Left kidney (tissue), 2 donors: ENCODE measurements around the gene DGKB. TPM values are rescaled to one million over a fixed set of nuclear protein-coding genes. Genes with fewer than 3 reads are reported as not detected.

Experiments
- DNase-seq: peaks from one replicate; pipeline ENCODE4 v3.0.0-alpha.2; 2013
- polyA plus RNA-seq: library from polyadenylated mRNA; unstranded; fragments of 120-200 nt; gene quantifications from one replicate; pipeline ENCODE4 v1.2.1, GENCODE V29; 2013; ENCODE audit not compliant: insufficient read length

Gene DGKB
- polyA plus RNA-seq, 1 donor, result 3.6 TPM

DNA sequence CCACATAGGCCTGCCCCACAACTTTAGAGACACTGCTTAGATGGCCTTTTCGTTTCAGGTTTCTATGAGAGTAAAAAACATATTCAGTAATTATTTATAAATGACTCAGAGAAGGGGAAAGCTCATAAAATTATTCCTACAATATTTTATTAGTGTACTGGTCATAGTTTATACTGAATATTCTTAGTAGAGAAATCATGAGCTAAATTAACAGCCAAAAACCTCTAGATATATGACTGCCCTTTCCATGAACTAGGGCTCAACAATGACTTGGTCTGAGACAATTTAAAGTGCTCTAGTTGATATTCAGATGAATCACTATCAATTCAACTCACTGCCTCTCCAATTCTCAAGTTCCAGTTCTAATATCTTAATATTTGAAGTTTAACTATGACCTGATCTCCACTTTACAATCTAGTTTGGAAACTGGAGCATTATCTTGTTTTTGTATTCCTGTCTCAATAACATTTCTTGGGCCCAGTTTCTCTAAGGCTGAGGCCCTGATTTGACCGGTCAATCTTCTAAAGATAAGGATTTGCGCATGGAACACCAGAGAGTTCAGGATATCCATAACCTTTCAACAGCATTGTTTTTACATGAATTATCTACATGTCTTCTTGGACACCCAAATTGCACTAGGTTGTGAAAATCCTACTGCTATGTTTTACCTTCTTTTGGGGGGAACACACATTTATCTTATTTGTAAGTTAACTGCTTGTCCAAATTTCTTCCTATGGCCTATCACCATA is 141.6 kb downstream of the DGKB start:
- no peak for DNase-seq

DNA sequence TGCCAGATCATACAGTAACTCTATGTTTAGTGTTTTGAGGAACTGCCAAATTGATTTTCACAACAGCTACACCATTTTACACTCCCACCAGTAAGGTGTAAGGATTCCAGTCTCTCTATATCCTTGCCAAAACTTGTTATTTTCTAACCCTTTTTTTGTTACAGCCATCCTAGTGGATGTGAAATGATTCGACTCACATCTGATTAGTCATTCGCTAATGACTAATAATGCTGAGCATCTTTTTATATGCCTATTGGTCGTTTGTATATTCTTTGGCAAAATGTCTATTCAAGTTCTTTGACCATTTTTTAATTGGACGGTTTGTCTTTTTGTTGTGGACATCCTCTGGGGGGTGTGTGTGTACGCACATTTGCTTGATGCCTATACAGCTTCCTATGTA is 142.8 kb downstream of the DGKB start:
- no peak for DNase-seq

- no peak for DNase-seq
Observed at GRCh38 chr7:14754631-14755030, 147.9 kb downstream of the DGKB start.

- DNase-seq, result no peak
Observed at GRCh38 chr7:14752301-14752700, 150.2 kb downstream of the DGKB start.

GRCh38 chr7:14751461-14751860 is 151.1 kb downstream of the DGKB start:
- no peak for DNase-seq

GRCh38 chr7:14748461-14748860 is 154.1 kb downstream of the DGKB start:
- no peak for DNase-seq

- DNase-seq, result no peak
Observed at GRCh38 chr7:14747701-14748100, 154.8 kb downstream of the DGKB start.

DNA sequence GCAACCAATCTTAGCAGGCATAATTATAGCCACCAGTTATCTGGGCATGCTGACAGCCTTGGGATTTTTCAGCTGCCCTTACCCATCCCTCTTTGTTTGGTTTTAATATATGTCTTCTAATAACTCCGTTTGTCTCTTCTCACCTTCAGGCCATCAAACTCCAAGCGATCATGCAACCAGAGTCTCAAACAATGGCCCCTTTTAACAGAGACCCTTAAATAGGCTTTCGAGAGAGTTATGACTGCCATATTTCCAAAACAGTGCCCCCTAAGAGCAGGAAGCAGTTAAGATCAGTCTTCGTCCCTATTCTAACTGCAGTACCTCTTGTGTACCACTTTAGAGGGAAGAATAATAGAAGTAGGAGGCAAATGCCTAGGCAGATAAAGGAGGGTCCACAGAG is 157.5 kb downstream of the DGKB start:
- no peak for DNase-seq

- DNase-seq, result no peak
Observed at GRCh38 chr7:14740606-14741005, 161.9 kb downstream of the DGKB start.

GRCh38 chr7:14739841-14740185 is 162.7 kb downstream of the DGKB start:
- no peak for DNase-seq

DNA sequence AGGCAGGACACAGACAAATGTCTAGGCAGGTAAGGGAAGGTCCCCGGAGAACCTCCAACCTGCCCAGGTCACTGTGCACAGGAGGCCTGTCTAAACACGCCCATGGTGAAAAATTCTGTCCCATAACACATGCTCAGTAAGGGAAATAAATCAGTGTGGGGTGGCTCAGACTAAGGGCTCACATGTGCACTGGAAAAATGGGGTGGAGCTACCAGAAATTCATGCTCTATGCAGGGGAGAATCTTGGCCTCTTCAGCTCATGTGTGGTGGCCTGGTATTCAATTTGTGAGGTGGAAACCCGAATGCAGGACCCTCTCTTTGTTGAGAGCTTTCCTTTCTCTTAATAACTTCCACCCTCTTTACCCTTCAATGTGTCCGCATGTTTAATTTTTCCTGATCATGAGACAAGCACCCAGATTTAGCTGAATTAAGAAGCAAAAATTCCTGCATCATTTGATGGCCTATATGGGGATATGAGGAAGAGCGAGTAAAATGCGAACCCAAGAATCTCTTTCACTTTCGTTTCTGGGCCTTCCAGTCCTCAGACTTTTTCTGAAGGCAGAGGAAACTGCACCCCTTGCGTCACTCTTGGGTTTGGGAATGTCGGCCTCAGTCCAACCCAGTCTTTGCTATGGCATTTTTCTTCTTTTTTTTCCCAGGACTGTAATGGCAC is 163.2 kb downstream of the DGKB start:
- no peak for DNase-seq

GRCh38 chr7:14738086-14738485 is 164.5 kb downstream of the DGKB start:
- no peak for DNase-seq

- peak; percentile 12 for DNase-seq
Observed at GRCh38 chr7:14734839-14735321, 167.7 kb downstream of the DGKB start.

- no peak for DNase-seq
Observed at GRCh38 chr7:14720785-14721184, 181.8 kb downstream of the DGKB start.

- DNase-seq, result peak; percentile 13
Observed at GRCh38 chr7:14717816-14718215, 184.7 kb downstream of the DGKB start.

GRCh38 chr7:14717169-14717568 is 185.4 kb downstream of the DGKB start:
- DNase-seq, result no peak

- DNase-seq, result no peak
Observed at GRCh38 chr7:14714161-14714728, 188.3 kb downstream of the DGKB start.

GRCh38 chr7:14698239-14698638 is 204.3 kb downstream of the DGKB start:
- no peak for DNase-seq

DNA sequence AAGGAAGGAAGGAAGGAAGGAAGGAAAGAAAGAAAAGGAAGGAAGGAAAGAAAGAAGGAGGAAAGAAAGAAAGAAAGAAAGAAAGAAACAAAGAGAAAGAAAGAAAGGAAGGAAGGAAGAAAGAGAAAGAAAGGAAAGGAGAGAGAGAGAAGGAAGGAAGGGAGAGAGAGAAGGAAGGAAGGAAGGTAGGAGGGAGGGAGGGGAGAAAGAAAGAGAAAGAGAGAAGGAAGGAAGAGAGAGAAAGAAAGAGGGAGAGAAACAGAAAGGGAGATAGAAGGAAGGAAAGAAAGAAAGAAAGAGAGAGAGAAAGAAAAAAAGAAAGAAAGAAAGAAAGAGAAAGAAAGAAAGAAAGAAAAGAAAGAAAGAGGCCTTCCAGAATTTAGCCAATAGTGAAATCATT is 204.9 kb downstream of the DGKB start:
- DNase-seq, result no peak

DNA sequence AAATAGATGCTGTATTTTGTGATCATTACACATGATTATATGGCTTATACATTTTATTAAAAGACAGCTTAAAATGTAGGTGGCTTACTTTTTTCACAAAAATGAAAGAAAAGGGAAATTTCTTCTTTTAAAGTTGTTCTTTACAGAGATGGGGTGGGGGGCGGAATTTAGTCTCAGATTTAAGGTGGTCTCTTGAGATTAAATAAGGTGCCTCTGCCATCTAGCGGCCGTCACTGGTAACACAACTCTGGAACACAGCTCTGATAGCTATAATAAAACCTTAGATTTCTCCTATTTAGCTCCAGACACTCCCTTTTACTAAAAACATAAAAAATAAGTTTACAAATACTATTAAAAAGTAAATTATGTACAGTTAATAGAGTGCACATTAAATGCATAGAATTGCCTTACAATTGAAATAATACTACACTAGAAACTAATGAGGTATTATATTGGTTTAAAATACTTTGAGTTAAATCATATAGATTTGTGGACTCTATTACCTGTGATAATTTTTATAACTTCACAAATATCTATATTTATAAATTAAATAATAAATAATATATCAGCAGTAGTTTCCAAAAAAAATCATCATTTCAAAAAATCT is 210.9 kb downstream of the DGKB start:
- DNase-seq, result peak; percentile 60

DNA sequence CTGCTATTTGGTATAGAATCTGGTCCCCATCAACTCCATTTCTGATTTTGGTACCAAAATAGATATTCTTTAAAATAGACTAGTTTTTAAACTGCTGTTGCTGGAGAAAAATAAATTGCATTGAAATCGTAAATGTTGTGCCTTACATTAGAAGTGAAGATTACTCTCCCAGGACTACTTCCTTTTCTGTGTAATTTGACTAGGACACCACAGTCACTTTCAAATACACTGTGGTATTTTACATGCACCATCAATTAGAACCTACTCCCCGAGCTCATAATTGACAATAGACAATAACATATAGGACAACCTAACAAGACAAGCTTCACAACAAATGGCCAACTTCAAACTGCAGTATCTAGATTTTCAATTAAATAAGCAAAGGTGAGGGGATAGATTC is 211.5 kb downstream of the DGKB start:
- no peak for DNase-seq

DNA sequence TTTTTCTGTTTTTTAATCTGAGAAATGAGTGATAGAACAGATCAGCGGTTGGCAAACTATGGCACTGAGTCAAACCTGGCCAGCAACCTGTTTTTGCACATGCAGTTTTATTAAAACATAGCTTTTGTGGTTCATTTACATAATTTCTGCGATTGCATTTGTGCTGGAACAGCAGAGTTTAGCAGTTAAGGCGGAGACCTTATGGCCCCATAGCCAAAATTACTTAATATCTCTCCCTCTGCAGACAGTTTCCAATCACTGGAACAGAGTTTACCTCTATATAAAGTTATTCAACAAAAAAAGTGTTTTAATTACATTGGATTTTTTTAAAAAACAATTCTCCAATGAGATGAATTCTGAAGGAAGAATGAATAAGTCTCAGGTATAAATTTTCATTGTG is 212.1 kb downstream of the DGKB start:
- DNase-seq, result no peak

- no peak for DNase-seq
Observed at GRCh38 chr7:14690075-14690474, 212.5 kb downstream of the DGKB start.
